ENCODE measurements around the gene UBE2E2. TPM values are rescaled to one million over a fixed set of nuclear protein-coding genes. Genes with fewer than 3 reads are reported as not detected.

Gene UBE2E2
- total RNA-seq (100 to 1,000 TPM in 1 of 5 donors, 10 to 100 TPM in 3, 1 to 10 TPM in 1; 6.5 to 128 (median 35.6) TPM), polyA plus RNA-seq (10 to 100 TPM; 17.0 to 20.0 (median 17.5) TPM)
- long read RNA-seq, donor 1, partial matches to known transcripts: 20 of 20 reads
- long read RNA-seq, donor 1, other reads (novel, unspliced or antisense): 0 of 20 reads
- long read RNA-seq, donor 2, partial matches to known transcripts: 18 of 18 reads
- long read RNA-seq, donor 2, other reads (novel, unspliced or antisense): 0 of 18 reads
- long read RNA-seq, donor 3, partial matches to known transcripts: 5 of 5 reads
- long read RNA-seq, donor 3, other reads (novel, unspliced or antisense): 0 of 5 reads
- long read RNA-seq, donor 4: 0 reads
- long read RNA-seq, donor 5, partial matches to known transcripts: 21 of 21 reads
- long read RNA-seq, donor 5, other reads (novel, unspliced or antisense): 0 of 21 reads
- long read RNA-seq, donor 6: 0 reads
- long read RNA-seq, donor 7, partial matches to known transcripts: 12 of 12 reads
- long read RNA-seq, donor 7, other reads (novel, unspliced or antisense): 0 of 12 reads
- long read RNA-seq, donor 8, partial matches to known transcripts: 22 of 23 reads
- long read RNA-seq, donor 8, other reads (novel, unspliced or antisense): 0 of 23 reads
- long read RNA-seq, donor 9, partial matches to known transcripts: 52 of 53 reads
- long read RNA-seq, donor 9, other reads (novel, unspliced or antisense): 0 of 53 reads
- long read RNA-seq, donor 10: 0 reads

DNA sequence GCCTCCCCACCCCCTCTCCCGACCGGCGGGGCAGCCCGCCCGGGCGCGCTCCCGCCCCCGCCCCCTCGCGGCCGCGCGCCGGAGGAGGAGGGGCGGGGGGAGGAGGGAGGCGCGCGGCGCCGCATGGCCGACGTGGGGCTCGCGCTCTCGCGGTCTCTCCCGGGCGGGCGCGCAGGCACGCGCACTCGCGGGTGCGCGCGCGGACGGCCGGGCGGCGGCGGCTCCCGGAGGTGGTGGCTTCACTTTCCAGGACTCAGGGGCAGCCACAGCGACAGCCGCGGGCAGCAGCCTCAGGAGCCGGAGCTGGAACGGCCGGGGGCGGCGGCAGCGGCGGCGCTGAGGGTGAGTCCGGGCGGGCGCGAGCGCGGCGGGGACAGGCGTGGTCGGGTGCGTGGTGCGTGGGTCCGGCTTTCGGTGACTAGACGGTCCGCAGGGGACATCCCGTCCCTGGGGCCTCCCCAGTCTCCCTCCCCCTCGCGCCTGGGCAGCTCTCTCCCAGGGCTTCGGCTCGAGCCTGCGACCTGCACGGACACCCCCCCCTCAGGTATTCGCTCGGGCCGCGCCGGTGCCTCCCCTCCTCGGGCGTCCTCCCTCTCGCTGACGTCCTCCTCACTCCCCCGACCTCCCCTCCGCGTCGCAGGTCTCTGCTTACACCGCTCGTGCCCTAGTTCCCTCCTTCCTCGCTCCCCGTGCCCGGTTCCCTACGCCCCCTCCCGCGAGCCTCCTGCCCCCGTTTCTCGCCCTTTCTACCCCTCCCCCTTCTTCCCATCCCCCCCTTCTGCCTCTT lies at the start of gene UBE2E2:
Gene UBE2E2 (plus strand): TSS at position 407 of the 787 bp plus-strand sequence.
- H3K36me3 ChIP-seq: no peaks in the 10 kb centered on the region
- intact Hi-C loops (cut with DNase I; ENCODE audit: low total_unique reads): no loop called here
- TF ChIP-seq, protein P1, sequence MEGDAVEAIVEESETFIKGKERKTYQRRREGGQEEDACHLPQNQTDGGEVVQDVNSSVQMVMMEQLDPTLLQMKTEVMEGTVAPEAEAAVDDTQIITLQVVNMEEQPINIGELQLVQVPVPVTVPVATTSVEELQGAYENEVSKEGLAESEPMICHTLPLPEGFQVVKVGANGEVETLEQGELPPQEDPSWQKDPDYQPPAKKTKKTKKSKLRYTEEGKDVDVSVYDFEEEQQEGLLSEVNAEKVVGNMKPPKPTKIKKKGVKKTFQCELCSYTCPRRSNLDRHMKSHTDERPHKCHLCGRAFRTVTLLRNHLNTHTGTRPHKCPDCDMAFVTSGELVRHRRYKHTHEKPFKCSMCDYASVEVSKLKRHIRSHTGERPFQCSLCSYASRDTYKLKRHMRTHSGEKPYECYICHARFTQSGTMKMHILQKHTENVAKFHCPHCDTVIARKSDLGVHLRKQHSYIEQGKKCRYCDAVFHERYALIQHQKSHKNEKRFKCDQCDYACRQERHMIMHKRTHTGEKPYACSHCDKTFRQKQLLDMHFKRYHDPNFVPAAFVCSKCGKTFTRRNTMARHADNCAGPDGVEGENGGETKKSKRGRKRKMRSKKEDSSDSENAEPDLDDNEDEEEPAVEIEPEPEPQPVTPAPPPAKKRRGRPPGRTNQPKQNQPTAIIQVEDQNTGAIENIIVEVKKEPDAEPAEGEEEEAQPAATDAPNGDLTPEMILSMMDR (IDR thresholded peaks at IDR 0.05): peak in 1 of 7 experiments; percentile 22
- no peak for TF ChIP-seq POLR2A (IDR thresholded peaks at IDR 0.05)
- peak in 1 of 3 donors; percentile 38 for TF ChIP-seq POLR2AphosphoS5 (IDR thresholded peaks at IDR 0.05)
- H3K4me1 ChIP-seq: peaks cover 5 to 41% (median 20%) of the 10 kb centered on the region in 4 donors
- peaks cover 0 to 3% (median 0%) of the 10 kb centered on the region in 3 donors for H3K27me3 ChIP-seq
- H3K4me3 ChIP-seq: peak within 1 kb of the TSS; percentile 85 to 97 (median 88)
- no peaks in the 10 kb centered on the region for H3K9me3 ChIP-seq
- WGBS, 5 donors: 0 to 3% (median 1%) methylated on average over 36 to 99 of the region's 101 CpGs
- peak; percentile 75 to 89 for DNase-seq
- H3K27ac ChIP-seq: peak within 1 kb of the TSS; percentile 80 to 93 (median 85)

DNA sequence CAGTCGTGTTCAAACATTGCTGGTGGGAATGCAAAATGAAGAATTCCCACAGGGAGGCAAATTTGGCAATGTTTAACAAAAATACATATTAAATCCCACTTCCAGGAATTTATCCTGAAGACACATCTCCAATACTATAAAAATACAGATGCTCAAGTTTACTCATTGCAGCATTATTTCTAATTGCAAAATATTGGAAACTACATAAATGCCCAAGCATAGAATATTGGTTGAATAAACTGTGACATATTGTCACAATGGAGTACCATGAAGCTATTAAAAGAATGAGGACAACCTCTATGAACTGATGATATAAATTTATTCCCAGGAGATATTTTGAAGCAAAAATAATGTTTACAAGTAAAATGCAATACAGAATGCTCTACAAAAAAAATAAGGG lies 49.7 kb upstream of the UBE2E2 start:
- intact Hi-C loops (cut with DNase I; ENCODE audit: low total_unique reads): no loop called here
- H3K4me3 ChIP-seq: no peak overlapping the region
- H3K4me1 ChIP-seq: peaks cover 0 to 9% (median 0%) of the 10 kb centered on the region in 4 donors
- TF ChIP-seq EP300 (IDR thresholded peaks at IDR 0.05) (no peak), POLR2A (IDR thresholded peaks at IDR 0.05) (no peak), POLR2AphosphoS5 (IDR thresholded peaks at IDR 0.05) (no peak)
- TF ChIP-seq, protein P1 (IDR thresholded peaks at IDR 0.05): no peak
- WGBS, 5 donors: 36 to 73% (median 60%) methylated on average over 1 of the region's 1 CpG
- no peaks in the 10 kb centered on the region for H3K36me3 ChIP-seq
- H3K27ac ChIP-seq: no peak overlapping the region
- no peaks in the 10 kb centered on the region for H3K27me3 ChIP-seq
- H3K9me3 ChIP-seq: peaks cover 0 to 5% (median 0%) of the 10 kb centered on the region in 4 donors
- DNase-seq: no peak

DNA sequence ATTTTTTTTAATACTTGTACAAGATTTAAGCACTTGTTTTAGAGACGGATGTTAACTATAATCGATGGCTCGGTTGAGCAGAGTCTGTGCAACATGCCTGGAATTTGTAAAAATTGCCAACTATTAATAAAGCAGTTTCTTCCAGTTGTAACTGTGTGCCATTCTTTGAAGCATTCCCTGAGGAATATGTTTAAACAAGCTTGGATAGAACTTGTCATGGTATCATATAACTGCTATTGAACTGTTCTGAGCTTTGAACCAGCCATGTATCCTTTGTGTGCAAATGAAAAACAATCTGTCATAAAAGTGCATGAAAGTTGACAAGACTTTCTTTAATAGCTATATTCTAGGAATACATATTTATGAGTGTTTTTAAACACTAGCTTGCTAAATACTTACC lies 45.8 kb upstream of the UBE2E2 start:
- peaks cover 0 to 9% (median 0%) of the 10 kb centered on the region in 4 donors for H3K4me1 ChIP-seq
- TF ChIP-seq EP300 (IDR thresholded peaks at IDR 0.05): no peak
- TF ChIP-seq, protein P1 (IDR thresholded peaks at IDR 0.05): no peak
- no peak for TF ChIP-seq POLR2A (IDR thresholded peaks at IDR 0.05)
- no peak for TF ChIP-seq POLR2AphosphoS5 (IDR thresholded peaks at IDR 0.05)
- H3K4me3 ChIP-seq: no peak overlapping the region
- intact Hi-C loops (cut with DNase I; ENCODE audit: low total_unique reads): no loop called here
- H3K27ac ChIP-seq: no peak overlapping the region
- peaks cover 0 to 5% (median 0%) of the 10 kb centered on the region in 4 donors for H3K9me3 ChIP-seq
- H3K36me3 ChIP-seq: no peaks in the 10 kb centered on the region
- WGBS, 5 donors: 22 to 57% (median 52%) methylated on average over 3 of the region's 3 CpGs
- no peak for DNase-seq
- no peaks in the 10 kb centered on the region for H3K27me3 ChIP-seq

DNA sequence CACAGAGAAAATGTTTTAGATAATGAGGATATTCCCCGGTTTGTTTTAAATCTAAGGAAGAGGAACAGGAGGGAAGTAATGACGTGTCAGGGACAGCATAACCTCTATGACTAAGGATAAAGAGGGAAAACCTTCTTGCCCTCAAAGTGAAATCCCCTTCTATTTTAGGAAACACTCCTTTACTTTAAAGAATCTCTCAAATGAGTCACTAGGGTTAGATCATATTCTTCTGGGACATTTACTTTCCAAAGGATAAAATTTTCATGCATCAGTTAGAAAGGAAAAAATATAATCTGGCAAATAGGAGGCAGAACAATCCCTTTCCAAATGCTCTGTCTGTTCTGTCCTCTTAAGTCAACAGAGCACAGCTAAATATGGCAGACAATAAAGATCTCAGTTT lies 43.2 kb upstream of the UBE2E2 start:
- Histone ChIP-seq H3K4me3 (no peak overlapping the region), H3K4me1 (peaks cover 0 to 9% (median 0%) of the 10 kb centered on the region in 4 donors), H3K27ac (no peak overlapping the region), H3K27me3 (no peaks in the 10 kb centered on the region), H3K36me3 (no peaks in the 10 kb centered on the region), H3K9me3 (peaks cover 0 to 3% (median 0%) of the 10 kb centered on the region in 4 donors)
- intact Hi-C loops (cut with DNase I; ENCODE audit: low total_unique reads): no loop called here
- TF ChIP-seq POLR2AphosphoS5 (IDR thresholded peaks at IDR 0.05): no peak
- TF ChIP-seq POLR2A (IDR thresholded peaks at IDR 0.05): no peak
- no peak for TF ChIP-seq EP300 (IDR thresholded peaks at IDR 0.05)
- TF ChIP-seq, protein P1 (IDR thresholded peaks at IDR 0.05): no peak
- WGBS, 5 donors: 43 to 75% (median 49%) methylated on average over 2 of the region's 2 CpGs
- DNase-seq: peak in 1 of 2 donors; percentile 34

Measured in stomach (tissue), 19 donors.